Measurements from ENCODE around the gene GLCCI1. TPM values are rescaled to one million over a fixed set of nuclear protein-coding genes. Genes with fewer than 3 reads are reported as not detected.
"Not testable (repeated sequence)": the region's sequence is repeated elsewhere in the genome, so short reads cannot be mapped to it uniquely, and the experiment has no call there.

Gene GLCCI1
- total RNA-seq, 2 donors from 2014 or later: 44.3 to 55.8 TPM

GRCh38 chr7:7989616-7990440, 21.2 kb downstream of the GLCCI1 start:
- Mint-ChIP-seq H3K27me3 (ENCODE audit: insufficient read depth) (no peaks in the 10 kb centered on the region), H3K4me3 (no peak overlapping the region), H3K36me3 (ENCODE audit: low read depth) (peaks cover 27% of the 10 kb centered on the region), H3K4me1 (peaks cover 7% of the 10 kb centered on the region), H3K9me3 (peaks cover 19% of the 10 kb centered on the region), H3K27ac (no peak overlapping the region)
- Histone ChIP-seq H3K9me3 (ENCODE audit: control insufficient read depth, low read length) (peaks cover 19% of the 10 kb centered on the region), H3K27ac (ENCODE audit: low read depth, low read length) (no peak overlapping the region), H3K4me1 (ENCODE audit: control insufficient read depth, insufficient read depth, low read length) (no peaks in the 10 kb centered on the region), H3K36me3 (ENCODE audit: control insufficient read depth, insufficient read depth, low read length) (no peaks in the 10 kb centered on the region), H3K27me3 (ENCODE audit: control insufficient read depth, insufficient read depth, low read length, poor library complexity, severe bottlenecking) (no peaks in the 10 kb centered on the region), H3K9ac (ENCODE audit: extremely low read depth, low read length, poor library complexity, severe bottlenecking) (no peak overlapping the region), H3K4me3 (ENCODE audit: low read length) (no peak overlapping the region)
- no peak for DNase-seq
- TF ChIP-seq, protein P1, sequence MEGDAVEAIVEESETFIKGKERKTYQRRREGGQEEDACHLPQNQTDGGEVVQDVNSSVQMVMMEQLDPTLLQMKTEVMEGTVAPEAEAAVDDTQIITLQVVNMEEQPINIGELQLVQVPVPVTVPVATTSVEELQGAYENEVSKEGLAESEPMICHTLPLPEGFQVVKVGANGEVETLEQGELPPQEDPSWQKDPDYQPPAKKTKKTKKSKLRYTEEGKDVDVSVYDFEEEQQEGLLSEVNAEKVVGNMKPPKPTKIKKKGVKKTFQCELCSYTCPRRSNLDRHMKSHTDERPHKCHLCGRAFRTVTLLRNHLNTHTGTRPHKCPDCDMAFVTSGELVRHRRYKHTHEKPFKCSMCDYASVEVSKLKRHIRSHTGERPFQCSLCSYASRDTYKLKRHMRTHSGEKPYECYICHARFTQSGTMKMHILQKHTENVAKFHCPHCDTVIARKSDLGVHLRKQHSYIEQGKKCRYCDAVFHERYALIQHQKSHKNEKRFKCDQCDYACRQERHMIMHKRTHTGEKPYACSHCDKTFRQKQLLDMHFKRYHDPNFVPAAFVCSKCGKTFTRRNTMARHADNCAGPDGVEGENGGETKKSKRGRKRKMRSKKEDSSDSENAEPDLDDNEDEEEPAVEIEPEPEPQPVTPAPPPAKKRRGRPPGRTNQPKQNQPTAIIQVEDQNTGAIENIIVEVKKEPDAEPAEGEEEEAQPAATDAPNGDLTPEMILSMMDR (conservative IDR thresholded peaks at IDR 0.05): no peak
- WGBS, 2 experiments (ENCODE audit: insufficient coverage in 1 of 2, insufficient read length in 1 of 2): 90 to 95% methylated on average over 5 of the region's 5 CpGs

GRCh38 chr7:7990441-7990761, 21.8 kb downstream of the GLCCI1 start:
- H3K27ac ChIP-seq (ENCODE audit: low read depth, low read length): no peak overlapping the region

GRCh38 chr7:7992506-7992905, 23.9 kb downstream of the GLCCI1 start:
- no peaks in the 10 kb centered on the region for H3K27me3 Mint-ChIP-seq (ENCODE audit: insufficient read depth)
- no peak overlapping the region for H3K4me3 Mint-ChIP-seq
- no peaks in the 10 kb centered on the region for H3K4me1 ChIP-seq (ENCODE audit: control insufficient read depth, insufficient read depth, low read length)
- WGBS, 2 experiments (ENCODE audit: insufficient coverage in 1 of 2, insufficient read length in 1 of 2): 80% methylated on average over 1 of the region's 1 CpG; no CpG with 5 or more reads in 1 of the 2 experiments
- no peak overlapping the region for H3K27ac Mint-ChIP-seq
- H3K4me3 ChIP-seq (ENCODE audit: low read length): no peak overlapping the region
- H3K9ac ChIP-seq (ENCODE audit: extremely low read depth, low read length, poor library complexity, severe bottlenecking): no peak overlapping the region
- no peaks in the 10 kb centered on the region for H3K36me3 ChIP-seq (ENCODE audit: control insufficient read depth, insufficient read depth, low read length)
- H3K9me3 Mint-ChIP-seq: peaks cover 24% of the 10 kb centered on the region
- H3K27me3 ChIP-seq (ENCODE audit: control insufficient read depth, insufficient read depth, low read length, poor library complexity, severe bottlenecking): no peaks in the 10 kb centered on the region
- no peak for DNase-seq
- peaks cover 24% of the 10 kb centered on the region for H3K9me3 ChIP-seq (ENCODE audit: control insufficient read depth, low read length)
- peaks cover 11% of the 10 kb centered on the region for H3K4me1 Mint-ChIP-seq
- peaks cover 35% of the 10 kb centered on the region for H3K36me3 Mint-ChIP-seq (ENCODE audit: low read depth)
- no peak overlapping the region for H3K27ac ChIP-seq (ENCODE audit: low read depth, low read length)
- TF ChIP-seq, protein P1 (conservative IDR thresholded peaks at IDR 0.05): no peak

More at GRCh38 chr7:7990441-7990761, 21.8 kb downstream of the GLCCI1 start:
- H3K9me3 ChIP-seq (ENCODE audit: control insufficient read depth, low read length): peaks cover 23% of the 10 kb centered on the region
- no peak overlapping the region for H3K4me3 Mint-ChIP-seq
- no peak overlapping the region for H3K9ac ChIP-seq (ENCODE audit: extremely low read depth, low read length, poor library complexity, severe bottlenecking)
- H3K4me1 ChIP-seq (ENCODE audit: control insufficient read depth, insufficient read depth, low read length): no peaks in the 10 kb centered on the region
- peaks cover 23% of the 10 kb centered on the region for H3K9me3 Mint-ChIP-seq
- H3K27me3 ChIP-seq (ENCODE audit: control insufficient read depth, insufficient read depth, low read length, poor library complexity, severe bottlenecking): no peaks in the 10 kb centered on the region
- no peaks in the 10 kb centered on the region for H3K27me3 Mint-ChIP-seq (ENCODE audit: insufficient read depth)
- DNase-seq: no peak
- H3K27ac Mint-ChIP-seq: no peak overlapping the region
- no peak overlapping the region for H3K4me3 ChIP-seq (ENCODE audit: low read length)
- peaks cover 31% of the 10 kb centered on the region for H3K36me3 Mint-ChIP-seq (ENCODE audit: low read depth)
- H3K36me3 ChIP-seq (ENCODE audit: control insufficient read depth, insufficient read depth, low read length): no peaks in the 10 kb centered on the region
- TF ChIP-seq, protein P1 (conservative IDR thresholded peaks at IDR 0.05): no peak
- H3K4me1 Mint-ChIP-seq: peaks cover 5% of the 10 kb centered on the region
- 94 to 96% methylated on average over 2 of the region's 2 CpGs for WGBS, 2 experiments (ENCODE audit: insufficient coverage in 1 of 2, insufficient read length in 1 of 2)

DNA sequence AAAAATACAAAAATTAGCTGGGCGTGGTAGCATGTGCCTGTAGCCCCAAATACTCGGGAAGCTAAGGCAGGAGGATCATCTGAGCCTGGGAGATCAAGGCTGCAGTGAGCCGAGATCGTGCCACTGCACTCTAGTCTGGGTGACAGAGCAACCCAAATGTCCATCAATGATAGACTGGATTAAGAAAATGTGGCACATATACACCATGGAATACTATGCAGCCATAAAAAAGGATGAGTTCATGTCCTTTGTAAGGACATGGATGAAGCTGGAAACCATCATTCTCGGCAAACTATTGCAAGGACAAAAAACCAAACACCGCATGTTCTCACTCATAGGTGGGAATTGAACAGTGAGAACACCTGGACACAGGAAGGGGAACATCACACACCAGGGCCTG, 26.8 kb downstream of the GLCCI1 start:
- Mint-ChIP-seq H3K9me3 (peaks cover 30% of the 10 kb centered on the region), H3K36me3 (ENCODE audit: low read depth) (peaks cover 34% of the 10 kb centered on the region)
- not testable (repeated sequence) for H3K4me1 Mint-ChIP-seq; H3K9ac ChIP-seq (ENCODE audit: extremely low read depth, low read length, poor library complexity, severe bottlenecking); H3K36me3 ChIP-seq (ENCODE audit: control insufficient read depth, insufficient read depth, low read length); H3K27ac ChIP-seq (ENCODE audit: low read depth, low read length); H3K27me3 ChIP-seq (ENCODE audit: control insufficient read depth, insufficient read depth, low read length, poor library complexity, severe bottlenecking); H3K4me3 ChIP-seq (ENCODE audit: low read length); H3K4me1 ChIP-seq (ENCODE audit: control insufficient read depth, insufficient read depth, low read length); DNase-seq; H3K27me3 Mint-ChIP-seq (ENCODE audit: insufficient read depth); H3K4me3 Mint-ChIP-seq; H3K27ac Mint-ChIP-seq
- H3K9me3 ChIP-seq (ENCODE audit: control insufficient read depth, low read length): peaks cover 24% of the 10 kb centered on the region
- 73 to 94% methylated on average over 4 to 6 of the region's 6 CpGs for WGBS, 2 experiments (ENCODE audit: insufficient coverage in 1 of 2, insufficient read length in 1 of 2)

Data from endodermal cell (in vitro differentiated cells).